Measurements from ENCODE around the gene RNU7-1.

DNA sequence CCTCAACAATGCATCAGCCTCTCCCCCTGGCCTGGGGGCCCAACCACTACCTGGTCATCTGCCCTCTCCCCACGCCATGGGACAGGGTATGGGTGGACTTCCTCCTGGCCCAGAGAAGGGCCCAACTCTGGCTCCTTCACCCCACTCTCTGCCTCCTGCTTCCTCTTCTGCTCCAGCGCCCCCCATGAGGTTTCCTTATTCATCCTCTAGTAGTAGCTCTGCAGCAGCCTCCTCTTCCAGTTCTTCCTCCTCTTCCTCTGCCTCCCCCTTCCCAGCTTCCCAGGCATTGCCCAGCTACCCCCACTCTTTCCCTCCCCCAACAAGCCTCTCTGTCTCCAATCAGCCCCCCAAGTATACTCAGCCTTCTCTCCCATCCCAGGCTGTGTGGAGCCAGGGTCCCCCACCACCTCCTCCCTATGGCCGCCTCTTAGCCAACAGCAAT lies 7.4 kb upstream of the RNU7-1 start:
- TF ChIP-seq, protein P1, sequence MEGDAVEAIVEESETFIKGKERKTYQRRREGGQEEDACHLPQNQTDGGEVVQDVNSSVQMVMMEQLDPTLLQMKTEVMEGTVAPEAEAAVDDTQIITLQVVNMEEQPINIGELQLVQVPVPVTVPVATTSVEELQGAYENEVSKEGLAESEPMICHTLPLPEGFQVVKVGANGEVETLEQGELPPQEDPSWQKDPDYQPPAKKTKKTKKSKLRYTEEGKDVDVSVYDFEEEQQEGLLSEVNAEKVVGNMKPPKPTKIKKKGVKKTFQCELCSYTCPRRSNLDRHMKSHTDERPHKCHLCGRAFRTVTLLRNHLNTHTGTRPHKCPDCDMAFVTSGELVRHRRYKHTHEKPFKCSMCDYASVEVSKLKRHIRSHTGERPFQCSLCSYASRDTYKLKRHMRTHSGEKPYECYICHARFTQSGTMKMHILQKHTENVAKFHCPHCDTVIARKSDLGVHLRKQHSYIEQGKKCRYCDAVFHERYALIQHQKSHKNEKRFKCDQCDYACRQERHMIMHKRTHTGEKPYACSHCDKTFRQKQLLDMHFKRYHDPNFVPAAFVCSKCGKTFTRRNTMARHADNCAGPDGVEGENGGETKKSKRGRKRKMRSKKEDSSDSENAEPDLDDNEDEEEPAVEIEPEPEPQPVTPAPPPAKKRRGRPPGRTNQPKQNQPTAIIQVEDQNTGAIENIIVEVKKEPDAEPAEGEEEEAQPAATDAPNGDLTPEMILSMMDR (conservative IDR thresholded peaks at IDR 0.05 in 1 of 2, IDR thresholded peaks at IDR 0.05 in 1 of 2; ENCODE audit: low read depth in 1 of 2, low read length in 2 of 2), result no peak
- TF ChIP-seq EZH2 (IDR thresholded peaks at IDR 0.05; ENCODE audit: low read length, missing control alignments), result no peak
